B cell (primary cell): ENCODE results near the gene SARNP.

Experiments used
- EZH2 ChIP-seq: IDR thresholded peaks from 2 replicates; pipeline ENCODE4 v1.6.1; 2012; ENCODE audit warnings: borderline replicate concordance, low read depth, mild to moderate bottlenecking, moderate library complexity, low read length; ENCODE audit not compliant: insufficient read depth, poor library complexity, severe bottlenecking
- TF ChIP-seq, protein P1 (sequence below): fragments of 200-600 bp; IDR thresholded peaks from one replicate; pipeline ENCODE4 v1.8.0; 2022; ENCODE audit warnings: antibody characterized with exemption, mild to moderate bottlenecking

DNA sequence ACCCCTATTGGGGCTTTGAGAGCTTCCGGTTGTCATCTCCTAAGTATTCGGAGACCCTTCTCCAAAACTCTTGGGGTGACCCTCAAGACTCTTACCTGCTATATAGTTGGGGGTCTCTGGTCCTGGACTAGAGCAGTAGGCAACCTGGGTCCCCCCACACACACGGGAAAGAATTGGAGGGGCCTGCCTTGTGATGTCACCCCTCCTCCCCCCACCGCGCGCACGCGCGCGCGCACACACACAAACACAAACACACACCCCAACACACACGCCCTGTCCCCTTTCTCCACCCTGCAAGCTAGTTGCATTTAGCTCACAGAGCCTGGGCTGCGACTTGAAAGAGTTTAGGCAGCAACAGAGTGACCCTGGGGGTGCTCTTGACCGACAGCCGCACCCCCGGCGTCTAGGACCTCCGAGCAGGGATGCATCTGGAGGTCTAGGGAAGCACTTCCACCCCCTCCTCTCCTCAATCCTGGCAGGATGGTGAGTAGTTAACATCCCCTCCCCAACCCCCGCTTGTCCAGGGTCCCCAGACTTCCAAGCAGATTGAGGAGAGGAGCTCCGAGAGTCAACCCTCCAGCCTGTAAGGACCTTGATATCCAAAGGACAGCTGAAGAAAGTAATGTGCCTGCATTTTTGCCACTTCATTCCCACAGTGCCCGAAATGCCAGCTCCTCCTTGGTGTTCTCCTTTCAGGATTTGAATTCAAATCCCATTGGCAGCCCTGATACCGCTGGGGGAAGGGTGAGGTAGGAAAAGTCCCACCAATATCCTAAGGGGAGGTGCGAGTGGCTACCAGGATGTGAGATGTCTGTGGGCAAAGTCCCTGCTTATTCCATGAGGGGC is 13.3 kb upstream of the SARNP start:
- TF ChIP-seq, protein P1, sequence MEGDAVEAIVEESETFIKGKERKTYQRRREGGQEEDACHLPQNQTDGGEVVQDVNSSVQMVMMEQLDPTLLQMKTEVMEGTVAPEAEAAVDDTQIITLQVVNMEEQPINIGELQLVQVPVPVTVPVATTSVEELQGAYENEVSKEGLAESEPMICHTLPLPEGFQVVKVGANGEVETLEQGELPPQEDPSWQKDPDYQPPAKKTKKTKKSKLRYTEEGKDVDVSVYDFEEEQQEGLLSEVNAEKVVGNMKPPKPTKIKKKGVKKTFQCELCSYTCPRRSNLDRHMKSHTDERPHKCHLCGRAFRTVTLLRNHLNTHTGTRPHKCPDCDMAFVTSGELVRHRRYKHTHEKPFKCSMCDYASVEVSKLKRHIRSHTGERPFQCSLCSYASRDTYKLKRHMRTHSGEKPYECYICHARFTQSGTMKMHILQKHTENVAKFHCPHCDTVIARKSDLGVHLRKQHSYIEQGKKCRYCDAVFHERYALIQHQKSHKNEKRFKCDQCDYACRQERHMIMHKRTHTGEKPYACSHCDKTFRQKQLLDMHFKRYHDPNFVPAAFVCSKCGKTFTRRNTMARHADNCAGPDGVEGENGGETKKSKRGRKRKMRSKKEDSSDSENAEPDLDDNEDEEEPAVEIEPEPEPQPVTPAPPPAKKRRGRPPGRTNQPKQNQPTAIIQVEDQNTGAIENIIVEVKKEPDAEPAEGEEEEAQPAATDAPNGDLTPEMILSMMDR: no peak
- no peak for TF ChIP-seq EZH2
